ENCODE results near the gene BABAM1. TPM values are rescaled to one million over a fixed set of nuclear protein-coding genes. Genes with fewer than 3 reads are reported as not detected.
A peak's percentile ranks its signal among the peaks of the same experiment; 100 is the strongest.

The BABAM1 gene
- total RNA-seq, 4 donors from 2014 or later, result 86.3 to 120 (median 99.4) TPM

DNA sequence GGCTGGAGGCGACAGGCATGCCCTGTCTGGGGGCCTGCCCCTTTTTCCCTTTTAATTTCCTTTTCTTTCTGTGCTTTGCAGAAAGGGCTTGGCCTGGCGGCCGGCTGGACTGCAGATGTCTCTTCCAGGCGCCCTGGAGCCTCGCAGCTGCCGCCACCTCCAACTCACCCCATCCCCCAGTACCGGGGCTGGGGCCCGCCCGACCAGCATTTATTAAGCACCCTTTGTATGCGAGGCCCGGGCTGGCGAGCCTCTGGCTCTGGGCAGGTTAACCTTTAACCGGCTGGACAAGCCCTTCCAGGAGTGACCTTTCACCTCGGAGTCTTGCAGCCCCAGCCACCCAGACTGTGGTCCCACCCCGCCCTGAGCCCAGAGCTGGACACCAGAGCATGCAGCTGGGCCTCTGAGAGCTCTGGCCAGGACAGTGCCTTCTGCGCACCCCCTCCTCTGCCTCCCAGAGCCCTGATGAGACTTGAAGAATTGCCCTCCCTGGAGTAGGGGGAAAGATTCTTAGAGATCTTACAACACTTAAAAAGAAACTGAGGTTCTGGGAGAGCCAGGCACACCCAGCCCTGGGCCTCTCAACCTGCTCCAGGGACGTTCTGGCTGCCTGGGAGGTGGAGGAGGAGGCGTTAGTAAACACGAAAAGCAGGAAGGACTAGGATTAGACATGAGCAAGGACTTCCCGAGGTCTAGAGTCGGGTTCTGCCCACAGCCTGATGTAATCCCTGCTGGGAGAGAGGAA is 20.4 kb upstream of the BABAM1 start:
- ATAC-seq (peak in 1 of 2 donors; percentile 1), DNase-seq (no peak)
- in situ Hi-C loops (cut with MboI; ENCODE audit: low sequenced_read_pairs in 4 of 4) (no loop called here), intact Hi-C loops (cut with DNase I; ENCODE audit: low total_unique reads) (loop anchor here (1.0 kb wide), 3 partner anchors 20 to 308 kb away; partner anchors contain the start of genes BABAM1, COLGALT1 and OCEL1)
- no peaks in the 10 kb centered on the region for H3K9me3 ChIP-seq
- peaks cover 21 to 26% of the 10 kb centered on the region in 2 donors for H3K4me1 ChIP-seq
- no peaks in the 10 kb centered on the region for H3K27me3 ChIP-seq
- no peaks in the 10 kb centered on the region for H3K36me3 ChIP-seq
- H3K27ac ChIP-seq, result peak overlapping the region; percentile 75 to 93 (median 87)
- H3K4me3 ChIP-seq, result peak overlapping the region; percentile 54 to 78 (median 69)
- TF ChIP-seq, protein P1, sequence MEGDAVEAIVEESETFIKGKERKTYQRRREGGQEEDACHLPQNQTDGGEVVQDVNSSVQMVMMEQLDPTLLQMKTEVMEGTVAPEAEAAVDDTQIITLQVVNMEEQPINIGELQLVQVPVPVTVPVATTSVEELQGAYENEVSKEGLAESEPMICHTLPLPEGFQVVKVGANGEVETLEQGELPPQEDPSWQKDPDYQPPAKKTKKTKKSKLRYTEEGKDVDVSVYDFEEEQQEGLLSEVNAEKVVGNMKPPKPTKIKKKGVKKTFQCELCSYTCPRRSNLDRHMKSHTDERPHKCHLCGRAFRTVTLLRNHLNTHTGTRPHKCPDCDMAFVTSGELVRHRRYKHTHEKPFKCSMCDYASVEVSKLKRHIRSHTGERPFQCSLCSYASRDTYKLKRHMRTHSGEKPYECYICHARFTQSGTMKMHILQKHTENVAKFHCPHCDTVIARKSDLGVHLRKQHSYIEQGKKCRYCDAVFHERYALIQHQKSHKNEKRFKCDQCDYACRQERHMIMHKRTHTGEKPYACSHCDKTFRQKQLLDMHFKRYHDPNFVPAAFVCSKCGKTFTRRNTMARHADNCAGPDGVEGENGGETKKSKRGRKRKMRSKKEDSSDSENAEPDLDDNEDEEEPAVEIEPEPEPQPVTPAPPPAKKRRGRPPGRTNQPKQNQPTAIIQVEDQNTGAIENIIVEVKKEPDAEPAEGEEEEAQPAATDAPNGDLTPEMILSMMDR (IDR thresholded peaks at IDR 0.05 in 4 of 5, conservative IDR thresholded peaks at IDR 0.05 in 1 of 5), result no peak
- TF ChIP-seq POLR2A (IDR thresholded peaks at IDR 0.05), result no peak

DNA sequence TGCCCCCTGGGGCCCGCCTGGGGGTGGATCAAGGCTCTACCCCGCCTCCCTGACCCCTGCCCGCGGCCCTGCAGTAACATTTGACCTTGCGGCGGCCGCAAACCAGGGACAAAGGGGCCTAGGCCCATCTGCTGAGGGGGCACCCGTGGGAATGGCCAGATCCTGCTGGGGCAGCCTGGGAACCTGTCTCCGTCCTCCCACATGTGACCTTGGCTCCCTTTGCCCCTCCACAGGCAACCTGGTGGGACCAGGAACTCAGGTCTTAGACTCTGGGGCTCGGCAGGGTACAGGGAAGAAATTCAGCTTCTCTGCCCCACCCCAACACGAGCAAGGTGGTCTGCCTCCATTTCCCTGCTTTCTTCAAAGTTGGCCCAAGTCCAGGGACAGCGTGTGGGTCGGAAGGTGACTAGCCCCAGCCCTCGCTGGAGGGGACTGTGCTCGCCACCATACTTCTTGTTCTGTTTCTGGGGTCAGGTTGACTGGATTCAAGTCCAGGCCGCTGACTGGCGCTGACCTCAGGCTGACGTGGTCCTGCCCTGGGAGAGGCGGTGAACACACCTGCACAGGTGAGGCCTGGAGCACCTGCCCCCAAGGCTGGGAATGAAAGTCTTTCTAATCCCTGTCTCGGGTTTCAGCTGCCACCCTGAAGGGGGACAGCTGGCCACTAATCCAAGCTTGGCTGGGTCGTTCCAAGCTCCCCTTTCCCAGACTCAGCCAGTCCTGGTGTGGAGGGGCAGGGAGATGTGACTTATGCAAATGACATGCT is 19.0 kb upstream of the BABAM1 start:
- Histone ChIP-seq H3K4me1 (peaks cover 10 to 13% of the 10 kb centered on the region in 2 donors), H3K4me3 (no peak overlapping the region), H3K36me3 (no peaks in the 10 kb centered on the region), H3K9me3 (no peaks in the 10 kb centered on the region), H3K27ac (no peak overlapping the region), H3K27me3 (no peaks in the 10 kb centered on the region)
- DNase-seq, result no peak
- ATAC-seq, result no peak
- TF ChIP-seq, protein P1 (IDR thresholded peaks at IDR 0.05 in 4 of 5, conservative IDR thresholded peaks at IDR 0.05 in 1 of 5), result no peak
- TF ChIP-seq POLR2A (IDR thresholded peaks at IDR 0.05), result no peak
- intact Hi-C loops (cut with DNase I; ENCODE audit: low total_unique reads), result no loop called here
- in situ Hi-C loops (cut with MboI; ENCODE audit: low sequenced_read_pairs in 4 of 4), result no loop called here

GRCh38 chr19:17249887-17250548 is 17.2 kb upstream of the BABAM1 start:
- in situ Hi-C loops (cut with MboI; ENCODE audit: low sequenced_read_pairs in 4 of 4), result no loop called here

DNA sequence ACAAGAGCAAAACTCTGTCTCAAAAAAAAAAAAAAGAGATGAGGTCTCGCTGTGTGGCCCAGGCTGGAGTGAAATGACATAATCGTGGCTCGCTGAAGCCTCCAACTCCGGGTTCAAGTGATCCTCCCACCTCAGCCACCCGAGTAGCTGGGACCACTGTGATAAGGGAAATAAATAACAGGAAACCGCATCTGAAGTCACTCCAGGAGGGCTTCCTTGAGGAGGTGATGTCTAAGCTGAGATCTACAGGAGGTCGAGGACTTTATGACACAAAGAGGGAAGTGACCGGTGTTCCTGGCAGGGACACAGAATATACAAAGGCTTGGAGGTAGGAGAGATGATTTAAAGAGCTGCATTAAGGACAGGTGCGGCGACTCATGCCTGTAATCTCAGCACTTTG is 12.6 kb upstream of the BABAM1 start:
- Histone ChIP-seq H3K9me3 (no peaks in the 10 kb centered on the region), H3K4me1 (no peaks in the 10 kb centered on the region), H3K27ac (no peak overlapping the region), H3K4me3 (no peak overlapping the region), H3K36me3 (no peaks in the 10 kb centered on the region), H3K27me3 (no peaks in the 10 kb centered on the region)
- no peak for TF ChIP-seq POLR2A (IDR thresholded peaks at IDR 0.05)
- TF ChIP-seq, protein P1 (IDR thresholded peaks at IDR 0.05 in 4 of 5, conservative IDR thresholded peaks at IDR 0.05 in 1 of 5), result no peak
- no peak for DNase-seq
- in situ Hi-C loops (cut with MboI; ENCODE audit: low sequenced_read_pairs in 4 of 4), result no loop called here
- ATAC-seq, result no peak
- intact Hi-C loops (cut with DNase I; ENCODE audit: low total_unique reads), result no loop called here

More at GRCh38 chr19:17249887-17250548, 17.2 kb upstream of the BABAM1 start:
- Histone ChIP-seq H3K36me3 (no peaks in the 10 kb centered on the region), H3K4me1 (peaks cover 5 to 6% of the 10 kb centered on the region in 2 donors), H3K4me3 (no peak overlapping the region), H3K9me3 (no peaks in the 10 kb centered on the region), H3K27me3 (no peaks in the 10 kb centered on the region), H3K27ac (no peak overlapping the region)
- intact Hi-C loops (cut with DNase I; ENCODE audit: low total_unique reads), result no loop called here
- ATAC-seq (no peak), DNase-seq (no peak)
- no peak for TF ChIP-seq POLR2A (IDR thresholded peaks at IDR 0.05)
- TF ChIP-seq, protein P1 (IDR thresholded peaks at IDR 0.05 in 4 of 5, conservative IDR thresholded peaks at IDR 0.05 in 1 of 5), result no peak

All from gastrocnemius medialis (tissue), 4 donors.